Activated naive CD8-positive, alpha-beta T cell treated with anti-CD3 and anti-CD28 coated beads, Interleukin-2, amount 50 U/mL, for 24 hours (primary cell): Measurements from ENCODE around the gene ULBP3.

Experiments
- ATAC-seq: fragments of 150-1000 bp; cut with Tn5 transposase; one replicate; pipeline ENCODE4 v1.10.0; 2021
- DNase-seq: peaks from one replicate; pipeline ENCODE4 v3.0.0; 2021
- H3K27ac Mint-ChIP-seq: one replicate; pipeline ENCODE4 v1.8.0; 2021; ENCODE audit warnings: mild to moderate bottlenecking, mixed read lengths
- H3K27me3 Mint-ChIP-seq: one replicate; pipeline ENCODE4 v1.8.0; 2021; ENCODE audit warnings: mixed read lengths
- H3K36me3 Mint-ChIP-seq: one replicate; pipeline ENCODE4 v1.8.0; 2021; ENCODE audit warnings: low read depth, mixed read lengths
- H3K4me1 Mint-ChIP-seq: one replicate; pipeline ENCODE4 v1.8.0; 2021; ENCODE audit warnings: mixed read lengths
- H3K4me3 Mint-ChIP-seq: one replicate; pipeline ENCODE4 v1.8.0; 2021; ENCODE audit warnings: mild to moderate bottlenecking, moderate library complexity, mixed read lengths
- H3K9me3 Mint-ChIP-seq: one replicate; pipeline ENCODE4 v1.8.0; 2021; ENCODE audit warnings: mixed read lengths

ULBP3 gene

DNA sequence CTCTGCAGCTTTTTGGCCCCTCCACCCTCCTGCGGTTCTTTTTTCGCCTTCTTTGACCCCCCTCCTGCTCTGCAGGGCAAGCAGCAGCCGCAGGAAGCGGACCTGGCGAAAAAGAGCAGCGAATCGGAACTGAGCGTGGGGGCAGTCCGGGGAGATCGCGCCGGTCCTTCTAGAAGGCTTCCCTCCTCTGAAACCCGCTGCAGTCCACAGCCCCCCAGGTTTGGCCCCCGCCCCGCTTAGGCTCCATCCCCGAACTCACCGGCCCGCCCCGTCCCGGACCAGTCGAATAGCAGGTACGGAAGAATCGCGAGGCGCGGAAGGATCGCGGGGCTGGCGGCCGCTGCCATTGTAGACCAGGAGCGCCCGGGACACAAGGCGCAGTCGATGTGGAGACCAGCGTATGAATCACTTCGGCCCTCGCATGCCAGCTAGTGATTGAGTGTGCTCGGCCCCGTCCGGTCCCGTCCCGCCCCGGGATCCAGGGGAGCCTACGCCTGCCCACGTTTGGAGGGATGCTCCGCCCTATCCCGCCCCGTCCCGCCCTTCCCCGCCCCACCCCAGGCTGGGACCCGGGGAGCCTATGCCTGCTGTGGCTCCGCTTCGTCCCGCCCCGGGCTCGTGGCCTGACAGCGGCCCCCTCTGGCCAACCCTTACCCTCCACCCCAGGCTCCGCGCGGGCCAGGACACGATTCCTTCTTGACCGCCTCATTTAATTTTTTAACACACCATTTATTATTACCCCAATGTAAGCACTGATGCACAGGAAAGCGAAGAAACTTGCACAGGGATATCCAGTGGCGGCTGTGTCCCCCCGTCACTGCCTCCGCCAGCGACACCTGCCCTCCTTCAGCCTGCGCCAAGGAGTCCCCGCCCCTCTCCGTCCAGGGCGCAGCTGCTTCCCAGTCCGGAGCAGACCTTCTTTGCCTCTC is at the start of gene ULBP3:
TSS of gene ULBP3 (minus strand) at position 402 of the 929 bp plus-strand sequence. CDS start at position 347, 55 bp downstream.
- H3K27ac Mint-ChIP-seq = no peak within 1 kb of the TSS
- peak within 1 kb of the TSS; percentile 73 for H3K4me3 Mint-ChIP-seq
- H3K27me3 Mint-ChIP-seq = peaks cover 17% of the 10 kb centered on the region
- ATAC-seq (peak; percentile 89), DNase-seq (peak; percentile 81)
- no peaks in the 10 kb centered on the region for H3K36me3 Mint-ChIP-seq
- peaks cover 10% of the 10 kb centered on the region for H3K4me1 Mint-ChIP-seq
- H3K9me3 Mint-ChIP-seq = no peaks in the 10 kb centered on the region

DNA sequence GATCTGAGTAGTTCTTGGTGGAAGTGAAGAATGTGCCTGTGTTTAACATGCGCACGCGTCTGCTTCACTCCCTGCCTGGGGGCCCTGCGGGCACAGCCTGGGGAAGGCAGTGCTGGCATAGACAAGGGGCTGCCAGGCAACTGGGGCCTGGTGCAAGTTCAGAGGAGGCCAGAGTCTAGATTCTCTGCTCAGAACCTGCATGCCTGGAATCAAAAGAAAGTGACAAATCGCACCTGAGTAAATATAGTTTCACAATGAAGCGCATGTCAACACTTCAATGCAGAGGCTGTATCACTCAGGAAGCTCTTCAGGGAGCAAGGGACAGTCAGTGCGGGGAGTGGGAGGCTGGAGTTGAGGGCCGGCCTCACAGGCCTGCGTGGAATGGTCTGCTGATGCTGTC is 49.7 kb upstream of the ULBP3 start:
- Mint-ChIP-seq H3K27me3 (peaks cover 2% of the 10 kb centered on the region), H3K36me3 (peaks cover 2% of the 10 kb centered on the region), H3K4me3 (no peak overlapping the region), H3K27ac (no peak overlapping the region), H3K4me1 (peaks cover 5% of the 10 kb centered on the region), H3K9me3 (no peaks in the 10 kb centered on the region)
- no peak for DNase-seq
- ATAC-seq = no peak

DNA sequence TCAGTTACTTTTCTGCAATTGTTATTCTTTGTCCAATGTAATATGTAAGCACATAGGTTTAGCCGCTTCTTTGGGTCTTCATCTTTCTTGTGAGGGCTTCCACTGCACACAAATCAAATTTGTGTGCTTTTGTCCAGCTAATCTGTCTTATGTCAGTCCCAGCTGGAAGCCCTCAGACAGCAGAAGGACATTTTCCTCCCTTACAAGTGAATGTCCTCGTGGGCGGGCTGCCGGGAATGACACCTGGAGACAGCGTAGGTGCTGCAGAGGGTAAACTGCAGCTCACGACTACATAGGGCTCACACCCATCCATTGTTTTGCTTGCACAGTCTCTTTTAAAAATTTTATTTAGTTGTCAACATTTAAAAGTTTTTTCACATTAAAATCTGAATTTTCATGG is 49.3 kb upstream of the ULBP3 start:
- no peak overlapping the region for H3K27ac Mint-ChIP-seq
- no peaks in the 10 kb centered on the region for H3K9me3 Mint-ChIP-seq
- ATAC-seq (no peak), DNase-seq (no peak)
- H3K4me1 Mint-ChIP-seq = peaks cover 5% of the 10 kb centered on the region
- peaks cover 2% of the 10 kb centered on the region for H3K27me3 Mint-ChIP-seq
- H3K4me3 Mint-ChIP-seq = no peak overlapping the region
- H3K36me3 Mint-ChIP-seq = peaks cover 2% of the 10 kb centered on the region

GRCh38 chr6:150116200-150116800 is 47.4 kb upstream of the ULBP3 start:
- H3K27me3 Mint-ChIP-seq = peaks cover 2% of the 10 kb centered on the region
- peaks cover 2% of the 10 kb centered on the region for H3K36me3 Mint-ChIP-seq
- no peak overlapping the region for H3K4me3 Mint-ChIP-seq
- DNase-seq = no peak
- H3K9me3 Mint-ChIP-seq = no peaks in the 10 kb centered on the region
- H3K4me1 Mint-ChIP-seq = peaks cover 5% of the 10 kb centered on the region
- H3K27ac Mint-ChIP-seq = no peak overlapping the region
- ATAC-seq = no peak

DNA sequence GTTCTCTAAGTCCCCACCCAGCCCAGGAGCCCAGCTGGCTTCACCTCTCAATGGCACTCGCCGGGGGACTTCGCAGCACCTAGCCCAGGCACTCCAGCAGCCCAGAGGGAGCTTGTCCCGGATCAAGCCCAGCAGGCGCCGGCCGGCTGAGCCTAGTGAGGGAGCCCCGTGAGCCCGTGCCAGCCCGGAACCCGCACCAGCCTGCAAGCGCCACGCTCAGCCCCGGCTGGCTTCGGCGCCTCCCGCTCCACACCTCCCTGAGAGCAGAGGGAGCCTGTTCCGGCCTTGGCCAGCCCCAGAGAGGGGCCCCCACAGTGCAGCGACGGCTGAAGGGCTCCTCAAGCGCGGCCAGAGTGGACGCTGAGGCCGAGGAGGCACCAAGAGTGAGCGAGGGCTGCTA is 46.8 kb upstream of the ULBP3 start:
- no peak overlapping the region for H3K27ac Mint-ChIP-seq
- H3K27me3 Mint-ChIP-seq = peaks cover 3% of the 10 kb centered on the region
- H3K9me3 Mint-ChIP-seq = no peaks in the 10 kb centered on the region
- DNase-seq (no peak), ATAC-seq (no peak)
- H3K4me1 Mint-ChIP-seq = peaks cover 5% of the 10 kb centered on the region
- H3K36me3 Mint-ChIP-seq = peaks cover 2% of the 10 kb centered on the region
- H3K4me3 Mint-ChIP-seq = no peak overlapping the region

DNA sequence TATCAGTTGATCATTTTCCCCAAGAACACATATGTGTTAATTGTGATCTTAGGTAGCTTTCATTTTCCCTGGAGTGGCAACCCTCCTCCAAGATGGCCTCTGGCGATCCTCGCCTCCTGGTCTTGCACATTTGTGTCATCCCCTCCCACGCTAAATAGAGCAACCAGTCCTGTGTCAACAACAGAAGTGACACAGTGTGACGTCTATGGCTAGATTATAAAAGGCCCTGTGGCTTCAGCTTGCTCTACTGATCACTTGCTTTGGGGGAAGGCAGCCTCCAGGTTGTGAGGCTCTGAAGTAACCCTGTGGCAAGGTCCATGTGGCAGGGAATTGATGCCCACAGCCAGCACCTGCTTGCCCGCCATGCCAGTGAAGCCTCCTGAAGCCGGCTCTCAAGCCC is 43.3 kb upstream of the ULBP3 start:
- H3K36me3 Mint-ChIP-seq = peaks cover under 1% of the 10 kb centered on the region
- peaks cover 4% of the 10 kb centered on the region for H3K27me3 Mint-ChIP-seq
- ATAC-seq (no peak), DNase-seq (no peak)
- no peaks in the 10 kb centered on the region for H3K4me1 Mint-ChIP-seq
- H3K4me3 Mint-ChIP-seq = no peak overlapping the region
- H3K9me3 Mint-ChIP-seq = no peaks in the 10 kb centered on the region
- H3K27ac Mint-ChIP-seq = no peak overlapping the region

DNA sequence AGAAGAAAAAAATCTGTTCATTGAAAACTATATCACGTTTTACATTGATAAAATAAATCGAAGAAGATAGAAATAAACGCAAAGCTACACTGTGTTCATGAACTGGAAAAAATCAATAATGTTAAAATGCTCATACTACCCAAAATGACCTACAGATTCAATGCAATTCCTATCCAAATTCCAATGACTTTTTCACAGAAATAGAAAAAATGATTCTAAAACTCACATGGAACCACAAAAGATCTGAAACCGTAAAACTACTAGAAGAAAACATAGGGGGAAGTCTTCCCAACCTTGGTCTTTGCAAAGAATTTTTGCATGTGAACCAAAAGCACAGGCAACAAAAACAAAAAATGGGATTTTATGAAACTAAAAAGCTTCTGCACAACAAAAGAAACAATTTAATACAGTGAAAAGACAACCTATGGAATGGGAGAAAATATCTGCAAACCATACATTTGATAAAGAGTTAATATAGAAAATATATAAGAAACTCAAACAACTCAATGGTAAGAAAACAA is 33.9 kb upstream of the ULBP3 start:
- H3K36me3 Mint-ChIP-seq = no peaks in the 10 kb centered on the region
- DNase-seq (no peak), ATAC-seq (no peak)
- H3K4me1 Mint-ChIP-seq = no peaks in the 10 kb centered on the region
- no peak overlapping the region for H3K27ac Mint-ChIP-seq
- H3K27me3 Mint-ChIP-seq = peaks cover 2% of the 10 kb centered on the region
- H3K4me3 Mint-ChIP-seq = no peak overlapping the region
- H3K9me3 Mint-ChIP-seq = no peaks in the 10 kb centered on the region

DNA sequence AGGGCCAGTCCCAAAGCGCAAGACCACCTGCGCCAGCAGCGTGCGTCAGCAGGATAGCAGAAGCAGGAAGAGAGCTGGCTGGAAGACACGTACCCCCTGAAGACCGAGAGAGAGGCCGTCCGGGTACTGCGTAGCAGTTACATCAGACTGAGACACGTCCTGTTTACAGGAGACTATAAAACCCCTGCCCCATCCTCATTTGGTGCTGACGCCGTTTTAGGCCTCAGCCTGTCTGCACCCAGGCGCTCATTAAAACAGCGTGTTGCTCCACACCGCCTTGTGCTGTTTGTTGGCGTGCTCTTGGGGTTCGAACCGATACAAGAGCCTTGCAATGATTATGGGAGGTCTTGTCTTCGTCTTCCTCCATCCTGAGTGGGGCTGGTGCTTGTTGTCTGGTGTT is 31.8 kb upstream of the ULBP3 start:
- Mint-ChIP-seq H3K36me3 (no peaks in the 10 kb centered on the region), H3K9me3 (no peaks in the 10 kb centered on the region), H3K27ac (no peak overlapping the region), H3K4me3 (no peak overlapping the region), H3K4me1 (no peaks in the 10 kb centered on the region), H3K27me3 (peaks cover 4% of the 10 kb centered on the region)
- DNase-seq = no peak
- no peak for ATAC-seq

DNA sequence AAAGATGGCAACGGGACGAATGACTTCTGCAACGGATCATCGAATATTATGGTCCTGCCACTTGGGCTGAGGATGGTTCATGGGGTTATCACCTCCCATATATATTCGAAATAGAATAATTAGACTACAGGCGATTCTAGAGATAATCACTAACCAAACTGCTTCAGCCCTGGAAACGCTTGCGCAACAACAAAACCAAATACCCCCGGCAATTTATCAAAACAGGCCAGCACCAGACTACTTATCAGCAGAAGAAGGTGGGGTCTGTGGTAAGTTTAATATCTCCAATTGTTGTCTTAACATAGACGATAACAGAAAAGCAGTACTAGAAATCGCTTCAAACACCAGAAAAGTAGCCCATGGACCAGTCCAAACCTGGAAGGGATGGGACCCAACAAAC is 31.0 kb upstream of the ULBP3 start:
- Mint-ChIP-seq H3K36me3 (no peaks in the 10 kb centered on the region), H3K9me3 (no peaks in the 10 kb centered on the region), H3K4me3 (no peak overlapping the region), H3K27me3 (peaks cover 10% of the 10 kb centered on the region), H3K27ac (no peak overlapping the region), H3K4me1 (no peaks in the 10 kb centered on the region)
- DNase-seq (no peak), ATAC-seq (no peak)

- H3K4me3 Mint-ChIP-seq = no peak overlapping the region
- no peak overlapping the region for H3K27ac Mint-ChIP-seq
- peaks cover 10% of the 10 kb centered on the region for H3K27me3 Mint-ChIP-seq
- DNase-seq = no peak
- ATAC-seq = no peak
- H3K9me3 Mint-ChIP-seq = no peaks in the 10 kb centered on the region
- H3K4me1 Mint-ChIP-seq = no peaks in the 10 kb centered on the region
- no peaks in the 10 kb centered on the region for H3K36me3 Mint-ChIP-seq
Measured at GRCh38 chr6:150099546-150099945, 30.6 kb upstream of the ULBP3 start.

DNA sequence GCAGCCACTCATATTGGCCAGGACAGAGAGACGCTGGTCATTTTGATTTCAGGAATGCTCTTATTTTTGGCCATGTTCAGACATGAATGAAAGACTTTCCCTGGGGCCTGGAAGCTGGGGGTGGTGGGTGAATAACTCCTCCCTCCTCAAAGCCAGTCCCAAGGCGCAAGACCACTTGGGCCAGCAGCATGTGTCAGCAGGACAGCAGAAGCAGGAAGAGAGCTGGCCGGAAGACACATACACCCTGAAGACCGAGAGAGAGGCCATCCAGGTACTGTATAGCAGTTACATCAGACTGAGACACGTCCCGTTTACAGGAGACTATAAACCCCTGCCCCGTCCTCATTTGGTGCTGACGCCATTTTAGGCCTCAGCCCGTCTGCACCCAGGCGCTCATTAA is 29.2 kb upstream of the ULBP3 start:
- no peaks in the 10 kb centered on the region for H3K36me3 Mint-ChIP-seq

GRCh38 chr6:150093397-150093796 is 24.5 kb upstream of the ULBP3 start:
- ATAC-seq (no peak), DNase-seq (no peak)
- Mint-ChIP-seq H3K9me3 (no peaks in the 10 kb centered on the region), H3K27me3 (peaks cover 15% of the 10 kb centered on the region), H3K4me3 (no peak overlapping the region), H3K27ac (no peak overlapping the region), H3K4me1 (no peaks in the 10 kb centered on the region), H3K36me3 (no peaks in the 10 kb centered on the region)

More for the DNA sequence above, 29.2 kb upstream of the ULBP3 start:
- Mint-ChIP-seq H3K4me1 (no peaks in the 10 kb centered on the region), H3K9me3 (no peaks in the 10 kb centered on the region), H3K27ac (no peak overlapping the region), H3K27me3 (peaks cover 15% of the 10 kb centered on the region), H3K4me3 (no peak overlapping the region)
- DNase-seq = no peak
- no peak for ATAC-seq

DNA sequence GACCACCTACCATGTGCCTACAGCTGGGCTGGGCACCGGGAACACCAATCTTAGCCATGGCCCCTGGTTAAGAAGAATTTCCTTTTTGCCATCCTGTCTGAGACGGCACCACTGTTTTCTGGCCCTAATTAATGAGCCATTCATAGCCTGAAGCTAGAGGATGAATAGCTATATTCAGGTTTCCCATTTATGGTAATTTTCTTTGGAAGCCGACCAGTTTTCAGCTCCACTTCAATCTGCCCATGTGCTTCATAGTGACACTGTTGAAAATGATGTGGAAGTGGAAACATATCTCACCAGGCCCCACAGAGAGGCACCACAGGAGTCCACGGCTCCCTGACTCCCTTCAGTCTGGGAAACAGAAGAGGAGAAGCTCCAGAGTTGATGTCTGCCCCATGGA is 22.6 kb upstream of the ULBP3 start:
- Mint-ChIP-seq H3K4me1 (no peaks in the 10 kb centered on the region), H3K27ac (no peak overlapping the region), H3K36me3 (no peaks in the 10 kb centered on the region), H3K4me3 (no peak overlapping the region), H3K9me3 (no peaks in the 10 kb centered on the region), H3K27me3 (peaks cover 16% of the 10 kb centered on the region)
- DNase-seq (no peak), ATAC-seq (no peak)

GRCh38 chr6:150090328-150090727 is 21.4 kb upstream of the ULBP3 start:
- peaks cover 12% of the 10 kb centered on the region for H3K27me3 Mint-ChIP-seq
- DNase-seq (no peak), ATAC-seq (no peak)
- H3K36me3 Mint-ChIP-seq = no peaks in the 10 kb centered on the region
- no peak overlapping the region for H3K27ac Mint-ChIP-seq
- no peak overlapping the region for H3K4me3 Mint-ChIP-seq
- H3K4me1 Mint-ChIP-seq = no peaks in the 10 kb centered on the region
- no peaks in the 10 kb centered on the region for H3K9me3 Mint-ChIP-seq

DNA sequence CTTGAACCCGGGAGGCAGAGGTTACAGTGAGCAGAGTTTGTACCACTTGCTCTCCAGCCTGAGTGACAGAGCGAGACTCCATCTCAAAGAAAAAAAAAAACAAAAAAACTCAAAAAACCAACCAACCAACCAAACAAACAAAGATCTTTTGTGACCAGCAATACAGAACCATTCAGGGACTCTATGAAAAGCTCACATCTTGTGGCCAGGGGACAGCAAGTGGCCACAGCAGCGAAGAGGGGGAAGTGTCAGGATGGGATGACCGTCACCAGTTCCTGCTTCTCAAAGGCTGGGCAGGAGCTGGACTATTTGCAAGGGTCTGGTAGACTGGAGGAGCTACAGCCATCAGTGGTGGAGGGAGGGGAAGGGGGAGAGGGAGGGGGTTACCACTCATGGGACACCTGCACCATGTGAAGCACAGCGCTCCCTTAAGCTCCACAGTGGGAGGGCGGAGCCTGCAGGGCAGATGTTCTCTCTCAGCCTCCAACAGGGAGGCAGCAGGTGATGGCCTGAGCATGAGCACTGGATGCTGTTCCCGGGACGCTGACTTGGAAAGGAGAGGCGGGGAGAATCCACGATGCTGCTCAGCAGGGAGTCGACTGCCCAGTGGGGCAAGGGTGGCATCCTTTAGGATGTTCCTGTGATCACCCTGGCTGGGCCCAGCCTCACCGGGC is 19.7 kb upstream of the ULBP3 start:
- Mint-ChIP-seq H3K4me1 (no peaks in the 10 kb centered on the region), H3K4me3 (no peak overlapping the region), H3K36me3 (no peaks in the 10 kb centered on the region), H3K27ac (no peak overlapping the region), H3K9me3 (no peaks in the 10 kb centered on the region), H3K27me3 (peaks cover 16% of the 10 kb centered on the region)
- no peak for DNase-seq
- no peak for ATAC-seq
